ENCODE measurements around the gene RGS1. TPM values are rescaled to one million over a fixed set of nuclear protein-coding genes. Genes with fewer than 3 reads are reported as not detected.

The RGS1 gene
- total RNA-seq, 4 donors from 2014 or later = 7.4 to 55.9 (median 22.6) TPM

DNA sequence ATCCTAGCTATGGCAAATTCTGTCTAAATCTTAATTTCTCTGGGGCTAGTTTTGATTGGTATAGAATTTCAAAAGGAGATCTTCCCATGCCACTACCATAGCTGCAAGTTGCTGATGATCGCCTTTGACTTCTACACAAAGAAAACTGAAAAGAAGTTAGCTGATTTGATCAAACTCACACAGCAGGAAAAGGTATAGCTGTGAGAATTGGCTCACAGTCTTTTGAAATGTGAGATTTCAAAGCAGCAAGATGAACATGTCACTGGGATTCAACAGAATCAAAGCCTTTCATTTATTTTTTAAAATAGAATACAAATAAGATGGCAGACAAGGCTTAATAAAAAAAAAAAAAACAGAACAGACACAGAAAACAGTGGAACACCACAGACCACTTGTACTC is 7.5 kb upstream of the RGS1 start:
- H3K27ac ChIP-seq = no peak overlapping the region
- TF ChIP-seq POLR2A (IDR thresholded peaks at IDR 0.05) = no peak
- TF ChIP-seq CTCF (IDR thresholded peaks at IDR 0.05) = no peak
- no peak overlapping the region for H3K4me3 ChIP-seq
- no peaks in the 10 kb centered on the region for H3K27me3 ChIP-seq
- H3K36me3 ChIP-seq = no peaks in the 10 kb centered on the region
- H3K4me1 ChIP-seq = no peaks in the 10 kb centered on the region
- no peak for DNase-seq
- 79 to 83% methylated on average over 1 of the region's 1 CpG for WGBS, 2 donors
- intact Hi-C loops (cut with DNase I) = no loop called here
- H3K9me3 ChIP-seq = peaks cover 0 to 14% (median 0%) of the 10 kb centered on the region in 3 donors

- no peaks in the 10 kb centered on the region for H3K27me3 ChIP-seq
- WGBS, 2 donors = 54 to 80% methylated on average over 2 of the region's 2 CpGs
- no peak overlapping the region for H3K4me3 ChIP-seq
- H3K27ac ChIP-seq = no peak overlapping the region
- H3K9me3 ChIP-seq = peaks cover 0 to 14% (median 0%) of the 10 kb centered on the region in 3 donors
- TF ChIP-seq POLR2A (IDR thresholded peaks at IDR 0.05) (no peak), CTCF (IDR thresholded peaks at IDR 0.05) (no peak)
- intact Hi-C loops (cut with DNase I) = no loop called here
- no peaks in the 10 kb centered on the region for H3K4me1 ChIP-seq
- no peaks in the 10 kb centered on the region for H3K36me3 ChIP-seq
- no peak for DNase-seq
Observed at GRCh38 chr1:192571668-192572067, 3.9 kb upstream of the RGS1 start.

GRCh38 chr1:192573499-192573898 is 2.1 kb upstream of the RGS1 start:
- peak overlapping the region in 3 of 4 donors; percentile 5 to 22 (median 18) for H3K27ac ChIP-seq
- no peak overlapping the region for H3K4me3 ChIP-seq
- intact Hi-C loops (cut with DNase I) = no loop called here

GRCh38 chr1:192574073-192574472 is 1.5 kb upstream of the RGS1 start:
- H3K36me3 ChIP-seq = no peaks in the 10 kb centered on the region
- TF ChIP-seq POLR2A (IDR thresholded peaks at IDR 0.05) (no peak), CTCF (IDR thresholded peaks at IDR 0.05) (no peak)
- intact Hi-C loops (cut with DNase I) = no loop called here
- no peaks in the 10 kb centered on the region for H3K27me3 ChIP-seq
- peaks cover 0 to 14% (median 0%) of the 10 kb centered on the region in 3 donors for H3K9me3 ChIP-seq
- H3K4me1 ChIP-seq = no peaks in the 10 kb centered on the region
- H3K27ac ChIP-seq = peak overlapping the region in 3 of 4 donors; percentile 5 to 18 (median 18)
- H3K4me3 ChIP-seq = no peak overlapping the region
- 33 to 58% methylated on average over 1 of the region's 1 CpG for WGBS, 2 donors
- no peak for DNase-seq

More at GRCh38 chr1:192573499-192573898, 2.1 kb upstream of the RGS1 start:
- no peak for DNase-seq
- no peak for TF ChIP-seq CTCF (IDR thresholded peaks at IDR 0.05)
- TF ChIP-seq POLR2A (IDR thresholded peaks at IDR 0.05) = no peak
- no peaks in the 10 kb centered on the region for H3K27me3 ChIP-seq
- H3K4me1 ChIP-seq = no peaks in the 10 kb centered on the region
- H3K9me3 ChIP-seq = peaks cover 0 to 14% (median 0%) of the 10 kb centered on the region in 3 donors
- 80 to 95% methylated on average over 1 of the region's 1 CpG for WGBS, 2 donors
- no peaks in the 10 kb centered on the region for H3K36me3 ChIP-seq

GRCh38 chr1:192576190-192577144 is 894 bp downstream of the RGS1 start:
- Histone ChIP-seq H3K4me1 (no peaks in the 10 kb centered on the region), H3K36me3 (no peaks in the 10 kb centered on the region), H3K9me3 (no peaks in the 10 kb centered on the region), H3K27me3 (no peaks in the 10 kb centered on the region), H3K4me3 (peak overlapping the region in 3 of 4 donors; percentile 20 to 51 (median 31)), H3K27ac (peak overlapping the region in 3 of 4 donors; percentile 17 to 80 (median 70))
- no peak for DNase-seq
- intact Hi-C loops (cut with DNase I) = no loop called here
- WGBS, 2 donors = 88 to 94% methylated on average over 1 of the region's 1 CpG
- TF ChIP-seq POLR2A (IDR thresholded peaks at IDR 0.05) (no peak), CTCF (IDR thresholded peaks at IDR 0.05) (no peak)
